Cardiac muscle cell (in vitro differentiated cells and primary cell): ENCODE measurements around the gene ZXDC. TPM values are rescaled to one million over a fixed set of nuclear protein-coding genes. Genes with fewer than 3 reads are reported as not detected.
A peak's percentile ranks its signal among the peaks of the same experiment; 100 is the strongest.

Experiments
- DNase-seq, 2 donors: peaks; one replicate each; pipeline versions ENCODE4 v3.0.0 to v3.0.0-alpha.2; 2010 to 2017; ENCODE audit warnings: low read depth in 1 of 2, low spot score in 1 of 2
- H3K27ac ChIP-seq: fragments of 200-600 bp; sonication (generic); 2 replicates; pipeline ENCODE4 v1.5.1; 2016
- H3K27me3 ChIP-seq: fragments of 200-600 bp; sonication (generic); 2 replicates; pipeline ENCODE4 v1.6.0; 2016; ENCODE audit warnings: control low read depth
- H3K36me3 ChIP-seq: fragments of 200-600 bp; sonication (generic); 2 replicates; pipeline ENCODE4 v1.5.1; 2016; ENCODE audit warnings: control low read depth
- H3K4me1 ChIP-seq: fragments of 200-600 bp; sonication (generic); 2 replicates; pipeline ENCODE4 v1.8.1; 2017; ENCODE audit warnings: low read depth, mild to moderate bottlenecking, mixed run types
- H3K4me3 ChIP-seq: fragments of 200-600 bp; sonication (generic); 2 replicates; pipeline ENCODE4 v1.5.1; 2016; ENCODE audit warnings: mild to moderate bottlenecking
- H3K9me3 ChIP-seq: fragments of 200-600 bp; sonication (generic); 2 replicates; pipeline ENCODE4 v1.5.1; 2017; ENCODE audit warnings: low read depth, mild to moderate bottlenecking, control low read depth
- polyA plus RNA-seq: library from polyadenylated mRNA; unstranded; fragments of >200 nt; fragmentation: Nextera tagmentation; extraction: Ambion mirVana; gene quantifications from 2 replicates; pipeline ENCODE4 v1.2.1, GENCODE V29; 2016
- total RNA-seq: library from RNA; depleted of rRNA; stranded (reverse); fragments of >200 nt; gene quantifications from 2 replicates; pipeline ENCODE4 v1.2.3, GENCODE V29; 2016
- TF ChIP-seq, protein P1 (sequence below): IDR thresholded peaks from 2 replicates; pipeline ENCODE4 v1.5.1; 2012; ENCODE audit warnings: low read depth, mild to moderate bottlenecking, low read length

ZXDC gene
- total RNA-seq (34.3 and 56.3 TPM in 2 replicates), polyA plus RNA-seq (40.4 and 46.3 TPM in 2 replicates)

DNA sequence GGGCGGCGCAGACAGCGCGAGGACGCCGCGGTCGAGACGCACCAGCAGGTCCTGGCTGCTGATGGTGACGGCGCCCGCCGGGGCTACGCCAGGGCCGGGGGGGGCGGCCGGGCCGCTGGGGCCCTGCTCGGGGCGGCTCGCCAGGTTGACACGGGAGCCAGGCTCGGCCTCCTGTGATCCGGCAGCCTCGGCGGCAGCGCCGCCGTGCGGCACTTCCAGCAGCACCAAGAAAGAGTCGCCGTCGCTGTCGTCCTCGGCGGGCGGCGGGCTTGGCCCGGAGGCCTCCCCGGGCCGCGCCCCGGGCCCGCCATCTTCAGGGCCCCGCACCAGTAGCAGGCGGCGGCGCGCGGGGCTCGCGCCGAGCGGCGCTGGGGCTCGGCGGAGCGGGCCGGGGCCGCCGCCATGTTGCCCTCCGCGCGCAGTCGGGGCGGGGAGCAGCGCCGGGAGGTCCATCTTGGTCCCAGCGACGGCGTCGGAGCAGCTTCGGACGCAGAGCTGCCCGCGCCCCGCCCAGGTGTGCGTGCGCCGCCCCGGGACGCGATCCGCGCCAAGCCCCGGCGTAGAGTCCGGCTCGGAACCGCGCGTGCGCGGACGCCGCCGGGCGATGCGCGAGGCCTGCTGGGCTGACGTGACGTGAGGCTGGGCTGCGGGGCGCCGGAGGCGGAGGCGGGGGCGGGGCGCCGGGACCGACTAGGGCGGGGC is at the start of gene ZXDC:
ZXDC (minus strand) TSS at position 479 of the 702 bp plus-strand sequence; CDS start at position 453, 26 bp downstream.
- Histone ChIP-seq H3K27ac (peak within 1 kb of the TSS; percentile 95), H3K9me3 (no peaks in the 10 kb centered on the region), H3K27me3 (no peaks in the 10 kb centered on the region), H3K4me3 (peak within 1 kb of the TSS; percentile 61), H3K36me3 (peaks cover 8% of the 10 kb centered on the region), H3K4me1 (peaks cover 27% of the 10 kb centered on the region)
- TF ChIP-seq, protein P1, sequence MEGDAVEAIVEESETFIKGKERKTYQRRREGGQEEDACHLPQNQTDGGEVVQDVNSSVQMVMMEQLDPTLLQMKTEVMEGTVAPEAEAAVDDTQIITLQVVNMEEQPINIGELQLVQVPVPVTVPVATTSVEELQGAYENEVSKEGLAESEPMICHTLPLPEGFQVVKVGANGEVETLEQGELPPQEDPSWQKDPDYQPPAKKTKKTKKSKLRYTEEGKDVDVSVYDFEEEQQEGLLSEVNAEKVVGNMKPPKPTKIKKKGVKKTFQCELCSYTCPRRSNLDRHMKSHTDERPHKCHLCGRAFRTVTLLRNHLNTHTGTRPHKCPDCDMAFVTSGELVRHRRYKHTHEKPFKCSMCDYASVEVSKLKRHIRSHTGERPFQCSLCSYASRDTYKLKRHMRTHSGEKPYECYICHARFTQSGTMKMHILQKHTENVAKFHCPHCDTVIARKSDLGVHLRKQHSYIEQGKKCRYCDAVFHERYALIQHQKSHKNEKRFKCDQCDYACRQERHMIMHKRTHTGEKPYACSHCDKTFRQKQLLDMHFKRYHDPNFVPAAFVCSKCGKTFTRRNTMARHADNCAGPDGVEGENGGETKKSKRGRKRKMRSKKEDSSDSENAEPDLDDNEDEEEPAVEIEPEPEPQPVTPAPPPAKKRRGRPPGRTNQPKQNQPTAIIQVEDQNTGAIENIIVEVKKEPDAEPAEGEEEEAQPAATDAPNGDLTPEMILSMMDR = peak; percentile 26
- peak; percentile 96 to 97 for DNase-seq

GRCh38 chr3:126525091-126525852 is 49.6 kb upstream of the ZXDC start:
- TF ChIP-seq, protein P1 = no peak
- H3K9me3 ChIP-seq = no peaks in the 10 kb centered on the region
- peaks cover 32% of the 10 kb centered on the region for H3K27me3 ChIP-seq
- no peaks in the 10 kb centered on the region for H3K36me3 ChIP-seq
- H3K4me1 ChIP-seq = no peaks in the 10 kb centered on the region
- no peak overlapping the region for H3K27ac ChIP-seq
- no peak for DNase-seq
- H3K4me3 ChIP-seq = no peak overlapping the region

- TF ChIP-seq, protein P1 = no peak
Measured at GRCh38 chr3:126524429-126524988, 48.8 kb upstream of the ZXDC start.

GRCh38 chr3:126523745-126524428 is 48.2 kb upstream of the ZXDC start, which contains the start of gene CHST13:
Gene CHST13, plus strand, starts transcription at chr3:126524155. Its CDS starts 178 bp downstream, at chr3:126524333.
- H3K4me3 ChIP-seq = peak within 1 kb of the TSS; percentile 39
- no peaks in the 10 kb centered on the region for H3K36me3 ChIP-seq
- peak; percentile 57 to 89 for DNase-seq
- no peak within 1 kb of the TSS for H3K27ac ChIP-seq
- TF ChIP-seq, protein P1 = no peak
- no peaks in the 10 kb centered on the region for H3K4me1 ChIP-seq
- no peaks in the 10 kb centered on the region for H3K9me3 ChIP-seq
- peaks cover 32% of the 10 kb centered on the region for H3K27me3 ChIP-seq

More at GRCh38 chr3:126524429-126524988, 48.8 kb upstream of the ZXDC start:
- Histone ChIP-seq H3K9me3 (no peaks in the 10 kb centered on the region), H3K27ac (no peak overlapping the region), H3K4me3 (peak overlapping the region; percentile 39), H3K36me3 (no peaks in the 10 kb centered on the region), H3K4me1 (no peaks in the 10 kb centered on the region), H3K27me3 (peaks cover 32% of the 10 kb centered on the region)
- no peak for DNase-seq

GRCh38 chr3:126522363-126522788 is 46.7 kb upstream of the ZXDC start:
- peak; percentile 58 to 73 for DNase-seq
- Histone ChIP-seq H3K4me3 (no peak overlapping the region), H3K9me3 (no peaks in the 10 kb centered on the region), H3K27me3 (peaks cover 32% of the 10 kb centered on the region), H3K27ac (no peak overlapping the region), H3K4me1 (no peaks in the 10 kb centered on the region), H3K36me3 (no peaks in the 10 kb centered on the region)
- TF ChIP-seq, protein P1 = peak; percentile 85
